MM.1S (cell line): Measurements from ENCODE around the gene OR52K2.

ENCODE experiments used
- CTCF ChIP-seq: fragments of 300-600 bp; sonication (generic); IDR thresholded peaks from 2 replicates; pipeline ENCODE4 v1.5.1; 2016; ENCODE audit warnings: antibody characterized with exemption, low read length, mixed read lengths
- EZH2phosphoT487 ChIP-seq: fragments of 300-600 bp; sonication (generic); IDR thresholded peaks from 2 replicates; pipeline ENCODE4 v1.6.1; 2018; ENCODE audit warnings: antibody characterized with exemption, low read length

GRCh38 chr11:4448995-4449394 is at the start of gene OR52K2:
- TF ChIP-seq CTCF = no peak
- no peak for TF ChIP-seq EZH2phosphoT487
